Measurements from ENCODE around the gene DNAAF5. TPM values are rescaled to one million over a fixed set of nuclear protein-coding genes. Genes with fewer than 3 reads are reported as not detected.

Gene DNAAF5
- total RNA-seq, 1 experiment from 2014 or later: 51.2 TPM

- no peak for DNase-seq (ENCODE audit: low spot score)
Observed at GRCh38 chr7:767941-768731, 41.6 kb downstream of the DNAAF5 start.

- DNase-seq (ENCODE audit: low spot score): no peak
Observed at GRCh38 chr7:768881-769504, 42.5 kb downstream of the DNAAF5 start.

- no peak for DNase-seq (ENCODE audit: low spot score)
Observed at GRCh38 chr7:770336-770735, 43.8 kb downstream of the DNAAF5 start.

GRCh38 chr7:770741-771166 lies 44.3 kb downstream of the DNAAF5 start:
- DNase-seq (ENCODE audit: low spot score): no peak

- no peak for DNase-seq (ENCODE audit: low spot score)
Observed at GRCh38 chr7:771234-772004, 44.9 kb downstream of the DNAAF5 start.

GRCh38 chr7:772005-772294 lies 45.5 kb downstream of the DNAAF5 start:
- DNase-seq (ENCODE audit: low spot score): no peak

- DNase-seq (ENCODE audit: low spot score): no peak
Observed at GRCh38 chr7:772392-772791, 45.9 kb downstream of the DNAAF5 start.

GRCh38 chr7:772861-773621 lies 46.5 kb downstream of the DNAAF5 start:
- no peak for DNase-seq (ENCODE audit: low spot score)

- DNase-seq (ENCODE audit: low spot score): no peak
Observed at GRCh38 chr7:773622-773915, 47.1 kb downstream of the DNAAF5 start.

- DNase-seq (ENCODE audit: low spot score): no peak
Observed at GRCh38 chr7:774161-775109, 47.9 kb downstream of the DNAAF5 start.

GRCh38 chr7:776381-776780 lies 49.9 kb downstream of the DNAAF5 start:
- no peak for DNase-seq (ENCODE audit: low spot score)

GRCh38 chr7:776992-777727 lies 50.7 kb downstream of the DNAAF5 start:
- DNase-seq (ENCODE audit: low spot score): no peak

GRCh38 chr7:777728-778078 lies 51.2 kb downstream of the DNAAF5 start:
- no peak for DNase-seq (ENCODE audit: low spot score)

GRCh38 chr7:778271-778967 lies 51.9 kb downstream of the DNAAF5 start:
- no peak for DNase-seq (ENCODE audit: low spot score)

GRCh38 chr7:778968-779451 lies 52.5 kb downstream of the DNAAF5 start:
- no peak for DNase-seq (ENCODE audit: low spot score)

GRCh38 chr7:779480-779879 lies 53.0 kb downstream of the DNAAF5 start:
- DNase-seq (ENCODE audit: low spot score): no peak

- DNase-seq (ENCODE audit: low spot score): no peak
Observed at GRCh38 chr7:780081-780480, 53.6 kb downstream of the DNAAF5 start.

GRCh38 chr7:780516-780915 lies 54.0 kb downstream of the DNAAF5 start:
- DNase-seq (ENCODE audit: low spot score): no peak

- no peak for DNase-seq (ENCODE audit: low spot score)
Observed at GRCh38 chr7:781186-781849, 54.8 kb downstream of the DNAAF5 start.

All from H4 (cell line).